CD1c-positive myeloid dendritic cell (primary cell): ENCODE results near the gene DPP10.

Source experiments
- DNase-seq: peaks from one replicate; pipeline ENCODE4 v3.0.0-alpha.2; 2016; ENCODE audit errors: extremely low spot score

Gene DPP10

DNA sequence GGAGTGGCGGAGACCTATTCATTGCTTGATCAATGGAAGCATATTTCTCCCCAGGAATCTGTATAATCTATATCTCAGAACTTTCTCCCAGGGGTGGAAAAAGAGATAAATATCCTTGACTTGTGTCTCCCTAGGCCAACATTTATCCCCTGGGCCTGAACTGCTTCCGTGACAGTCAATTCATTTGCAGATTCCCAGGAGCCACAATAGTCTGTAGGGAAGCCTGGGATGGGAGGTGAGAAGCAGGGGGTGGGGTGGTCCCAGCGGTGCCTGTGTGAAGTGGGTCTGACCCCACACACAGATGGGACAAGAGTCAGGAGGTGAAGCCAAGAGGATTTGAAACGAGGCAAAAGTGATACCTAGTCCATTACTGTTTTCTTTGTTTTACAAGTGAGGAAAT is 166.8 kb downstream of the DPP10 start:
- no peak for DNase-seq

DNA sequence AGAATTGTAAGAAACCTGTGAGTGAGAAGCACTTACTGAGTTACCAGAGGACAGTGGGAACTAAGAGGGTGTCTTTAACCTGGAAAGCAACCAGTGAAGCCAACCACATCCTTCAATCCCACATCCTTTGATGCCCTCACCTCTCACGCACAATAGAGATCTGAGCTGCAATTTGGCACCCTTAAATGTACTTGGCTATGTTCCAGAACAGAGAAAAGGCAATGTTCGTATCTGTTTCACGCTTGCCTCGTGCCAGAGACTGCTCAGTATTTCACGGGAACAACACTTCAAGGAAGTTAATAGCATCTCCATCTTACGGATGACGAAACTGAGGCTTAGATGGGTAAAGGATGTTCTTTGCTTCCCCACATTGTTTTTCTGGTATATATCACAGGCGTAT is 167.4 kb downstream of the DPP10 start:
- no peak for DNase-seq

DNA sequence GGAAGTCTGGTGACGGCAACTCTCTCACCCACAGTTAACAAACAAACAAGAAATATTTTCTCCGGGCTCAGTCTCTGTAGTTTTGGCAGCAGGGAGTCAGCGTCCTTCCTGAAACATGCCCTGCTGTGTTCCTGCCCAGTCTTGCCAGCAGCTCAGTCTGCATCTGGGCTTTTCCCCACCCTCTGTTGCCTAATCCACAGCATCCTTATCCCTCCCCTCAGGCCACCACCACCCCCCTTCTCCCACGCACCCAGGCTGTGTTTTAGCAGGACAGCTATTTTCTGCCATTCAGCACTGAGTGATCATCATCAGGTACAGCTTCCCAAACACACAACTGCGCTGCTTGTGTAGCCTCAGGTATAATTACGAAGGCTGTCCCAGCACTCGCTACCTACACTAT is 168.2 kb downstream of the DPP10 start:
- DNase-seq = no peak

DNA sequence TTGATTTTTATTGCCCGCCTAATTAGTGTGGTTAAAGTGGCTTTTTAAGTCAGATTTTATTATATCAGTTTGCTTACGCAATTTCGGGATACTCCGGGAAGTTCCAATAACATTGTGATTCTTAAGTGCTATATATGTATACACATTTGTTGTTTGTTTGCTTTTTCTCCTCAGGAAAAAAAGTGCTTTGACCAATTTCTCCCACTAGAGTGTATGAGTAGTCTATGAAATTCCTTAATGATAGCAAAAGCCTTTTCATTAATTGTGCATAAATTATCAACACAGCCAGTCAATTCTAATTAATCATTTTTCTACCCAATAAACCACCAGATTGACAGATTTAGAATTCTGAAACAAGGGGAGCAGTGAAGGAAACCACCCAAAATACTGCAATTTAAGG is 172.2 kb downstream of the DPP10 start:
- no peak for DNase-seq

DNA sequence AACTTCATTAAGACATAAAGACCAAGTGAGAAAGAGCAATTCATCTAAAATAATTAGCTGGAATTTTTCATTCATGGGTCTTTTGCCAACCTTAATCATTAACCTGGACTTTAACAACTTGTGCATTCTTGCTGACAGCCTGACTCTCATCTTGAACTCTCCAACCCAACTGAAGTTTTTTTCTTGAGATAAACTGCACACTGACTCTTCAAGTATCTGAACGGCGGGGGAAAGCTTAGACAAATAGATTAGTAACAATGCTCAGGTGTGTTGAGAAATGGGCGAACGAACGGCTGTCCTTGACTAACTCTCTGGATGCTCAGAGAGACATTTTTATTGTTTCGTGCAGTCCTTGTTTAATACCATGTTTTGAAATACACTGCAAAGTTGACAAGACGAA is 186.0 kb downstream of the DPP10 start:
- no peak for DNase-seq

GRCh38 chr2:114631146-114631545 is 188.7 kb downstream of the DPP10 start:
- no peak for DNase-seq

- DNase-seq = no peak
Observed at GRCh38 chr2:114642166-114642770, 199.8 kb downstream of the DPP10 start.

GRCh38 chr2:114642988-114643553 is 200.6 kb downstream of the DPP10 start:
- no peak for DNase-seq

- no peak for DNase-seq
Observed at GRCh38 chr2:114651933-114652332, 209.5 kb downstream of the DPP10 start.

GRCh38 chr2:114659880-114660279 is 217.4 kb downstream of the DPP10 start:
- DNase-seq = no peak

GRCh38 chr2:114661971-114662939 is 219.8 kb downstream of the DPP10 start:
- no peak for DNase-seq

- no peak for DNase-seq
Observed at GRCh38 chr2:114668415-114668814, 226.0 kb downstream of the DPP10 start.

GRCh38 chr2:114683251-114683650 is 240.8 kb downstream of the DPP10 start:
- no peak for DNase-seq

DNA sequence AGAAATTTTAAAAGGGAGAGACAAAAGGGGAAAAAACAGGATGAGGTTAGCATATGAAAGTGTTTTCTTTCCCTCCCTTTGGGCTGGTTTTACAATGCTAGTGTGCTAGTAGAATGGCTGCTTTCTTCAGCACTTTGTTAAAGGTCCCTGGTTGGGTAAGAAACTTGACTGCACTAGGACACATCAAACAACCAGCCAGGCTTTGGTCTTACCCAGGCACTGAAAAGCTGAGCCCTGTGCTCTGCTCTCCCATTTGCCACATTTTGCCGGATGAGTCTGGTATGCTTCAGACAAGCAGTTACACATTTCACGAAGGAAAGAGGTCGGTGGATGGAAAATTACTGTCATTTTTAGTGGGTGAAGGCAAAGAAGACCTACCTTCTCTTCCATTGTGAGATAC is 242.0 kb downstream of the DPP10 start:
- no peak for DNase-seq

DNA sequence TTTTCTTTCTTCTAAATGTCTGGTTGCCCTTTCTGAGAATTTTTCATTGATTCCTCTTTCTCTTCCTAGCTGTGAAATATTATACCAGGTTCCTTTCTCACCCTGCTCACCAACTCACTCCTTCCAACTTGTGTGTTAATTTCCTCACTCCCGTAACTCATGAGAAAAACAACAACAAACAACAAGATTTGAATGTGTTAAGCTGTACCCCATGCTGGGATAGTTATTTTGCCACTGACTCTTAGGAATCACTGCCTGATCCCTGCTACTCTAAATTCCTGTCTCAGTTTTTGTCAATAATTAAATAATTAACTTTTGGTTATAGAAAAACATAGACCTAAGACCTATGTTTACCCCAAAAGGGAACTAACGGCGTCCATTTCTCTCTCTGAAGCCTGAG is 242.7 kb downstream of the DPP10 start:
- DNase-seq = no peak

- no peak for DNase-seq
Observed at GRCh38 chr2:114688241-114688640, 245.8 kb downstream of the DPP10 start.

GRCh38 chr2:114698520-114698919 is 256.1 kb downstream of the DPP10 start:
- DNase-seq = no peak

GRCh38 chr2:114699423-114699944 is 257.0 kb downstream of the DPP10 start:
- DNase-seq = no peak

DNA sequence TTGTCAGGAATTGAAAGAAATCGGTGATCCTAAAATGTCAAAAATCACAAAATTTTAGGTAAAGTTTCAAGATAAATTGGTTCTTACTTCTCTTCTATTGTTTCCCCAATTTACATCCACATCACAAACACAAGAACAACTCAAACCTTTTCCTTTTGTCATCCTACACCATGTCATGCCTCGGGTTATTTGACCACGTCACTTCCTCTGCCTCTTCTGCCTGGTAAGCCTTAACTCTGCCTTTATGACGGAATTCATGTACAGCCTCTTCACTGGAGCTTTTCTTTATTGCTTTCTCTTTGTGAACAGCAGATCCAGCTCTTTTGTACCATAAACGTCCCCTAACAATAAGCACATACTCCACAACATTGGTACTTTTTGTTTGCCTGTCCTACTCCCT is 258.0 kb downstream of the DPP10 start:
- DNase-seq = no peak

DNA sequence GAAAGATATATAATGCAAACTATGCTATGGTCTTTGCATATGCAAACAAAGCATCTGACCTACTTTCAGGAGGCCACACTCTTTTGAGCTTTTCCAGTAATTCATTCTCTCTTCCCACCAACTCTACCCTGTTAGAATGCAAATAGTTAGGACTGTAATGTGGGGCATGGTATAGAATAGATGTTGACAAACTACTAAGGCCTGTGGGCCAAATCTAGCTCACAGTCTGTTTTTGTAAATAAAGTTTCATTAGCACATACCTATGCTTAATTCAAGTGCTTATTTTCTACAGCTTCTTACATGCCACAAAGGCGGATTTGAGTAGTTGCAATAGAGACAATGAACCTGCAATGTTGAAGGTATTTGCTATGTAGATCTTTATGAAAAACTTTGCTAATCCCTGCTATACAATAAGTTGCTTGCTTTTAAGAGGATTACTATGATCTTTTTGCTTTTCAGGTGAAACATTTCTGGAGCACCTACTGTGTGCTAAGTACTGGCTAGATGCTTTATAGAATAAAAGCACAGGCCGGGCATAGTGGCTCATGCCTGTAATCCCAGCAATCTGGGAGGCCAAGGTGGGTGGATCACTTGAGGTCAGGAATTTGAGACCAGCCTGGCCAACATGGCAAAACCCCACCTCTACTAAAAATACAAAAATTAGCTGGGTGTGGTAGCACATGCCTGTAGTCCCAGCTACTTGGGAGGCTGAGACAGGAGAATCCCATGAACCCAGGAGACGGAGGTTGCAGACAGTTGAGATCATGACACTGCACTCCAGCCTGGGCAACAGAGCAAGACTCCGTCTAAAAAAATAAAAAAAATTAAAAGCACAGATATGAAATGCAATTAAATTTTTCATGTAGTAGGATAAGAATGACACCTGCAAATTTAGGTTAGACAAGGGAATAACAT is 267.8 kb downstream of the DPP10 start:
- no peak for DNase-seq

- DNase-seq = no peak
Observed at GRCh38 chr2:114714313-114714712, 271.9 kb downstream of the DPP10 start.

GRCh38 chr2:114717049-114717448 is 274.6 kb downstream of the DPP10 start:
- DNase-seq = no peak
